Sigmoid colon (tissue), 4 donors: ENCODE measurements around the gene EVA1C.

Experiments
- POLR2A ChIP-seq, 2 donors: fragments of 450-650 bp; IDR thresholded peaks; one replicate each; pipeline ENCODE4 v1.6.1; 2016; ENCODE audit warnings: antibody characterized with exemption in 2 of 2, mild to moderate bottlenecking in 2 of 2, moderate library complexity in 2 of 2
- POLR2AphosphoS5 ChIP-seq, 4 donors: sonication (generic); formaldehyde crosslinking; IDR thresholded peaks; one replicate each; pipeline ENCODE4 v1.6.1; 2017; ENCODE audit warnings: antibody characterized with exemption in 4 of 4
- TF ChIP-seq, protein P1 (sequence below), 4 experiments: fragments of 450-650 bp in 3 of 4; fragments of 200-600 bp in 1 of 4; IDR thresholded peaks; one replicate each; pipeline ENCODE4 v1.5.1; 2016 to 2019; ENCODE audit warnings: antibody characterized with exemption in 4 of 4, mild to moderate bottlenecking in 3 of 4, moderate library complexity in 2 of 4

DNA sequence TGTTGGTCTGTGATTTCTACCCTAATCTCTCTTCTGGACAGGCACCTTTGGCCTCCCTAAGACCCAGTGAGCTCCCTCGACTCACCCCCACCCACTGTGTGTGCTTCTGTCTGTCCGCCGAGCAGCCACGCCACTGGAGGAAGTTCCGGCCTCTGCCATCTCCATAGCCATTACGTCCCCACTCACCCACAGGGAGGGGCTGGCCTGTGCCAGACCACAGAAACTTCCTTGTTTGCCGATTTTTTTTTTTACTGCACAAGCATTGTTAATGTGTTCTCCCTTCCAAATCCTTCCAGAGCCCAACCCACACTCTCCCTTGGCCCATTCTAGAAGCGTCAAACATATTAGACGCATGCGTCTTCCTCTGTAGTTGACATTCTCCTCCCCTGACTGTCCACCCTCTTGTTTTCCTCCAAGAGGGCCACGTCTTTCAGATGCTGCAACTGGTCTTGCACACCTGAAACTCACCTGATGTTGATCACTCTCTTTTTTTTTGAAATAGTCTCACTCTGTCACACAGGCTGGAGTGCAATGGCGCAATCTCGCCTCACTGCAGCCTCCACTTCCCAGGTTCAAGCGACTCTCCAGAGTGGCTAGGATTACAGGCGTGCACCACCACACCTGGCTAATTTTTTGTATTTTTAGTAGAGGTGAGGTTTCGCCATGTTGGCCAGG, 72.3 kb downstream of the EVA1C start:
- TF ChIP-seq POLR2AphosphoS5 (IDR thresholded peaks at IDR 0.05) (no peak), POLR2A (IDR thresholded peaks at IDR 0.05) (no peak)
- TF ChIP-seq, protein P1, sequence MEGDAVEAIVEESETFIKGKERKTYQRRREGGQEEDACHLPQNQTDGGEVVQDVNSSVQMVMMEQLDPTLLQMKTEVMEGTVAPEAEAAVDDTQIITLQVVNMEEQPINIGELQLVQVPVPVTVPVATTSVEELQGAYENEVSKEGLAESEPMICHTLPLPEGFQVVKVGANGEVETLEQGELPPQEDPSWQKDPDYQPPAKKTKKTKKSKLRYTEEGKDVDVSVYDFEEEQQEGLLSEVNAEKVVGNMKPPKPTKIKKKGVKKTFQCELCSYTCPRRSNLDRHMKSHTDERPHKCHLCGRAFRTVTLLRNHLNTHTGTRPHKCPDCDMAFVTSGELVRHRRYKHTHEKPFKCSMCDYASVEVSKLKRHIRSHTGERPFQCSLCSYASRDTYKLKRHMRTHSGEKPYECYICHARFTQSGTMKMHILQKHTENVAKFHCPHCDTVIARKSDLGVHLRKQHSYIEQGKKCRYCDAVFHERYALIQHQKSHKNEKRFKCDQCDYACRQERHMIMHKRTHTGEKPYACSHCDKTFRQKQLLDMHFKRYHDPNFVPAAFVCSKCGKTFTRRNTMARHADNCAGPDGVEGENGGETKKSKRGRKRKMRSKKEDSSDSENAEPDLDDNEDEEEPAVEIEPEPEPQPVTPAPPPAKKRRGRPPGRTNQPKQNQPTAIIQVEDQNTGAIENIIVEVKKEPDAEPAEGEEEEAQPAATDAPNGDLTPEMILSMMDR (IDR thresholded peaks at IDR 0.05): no peak
